ENCODE data around the gene PRRC1. TPM values are rescaled to one million over a fixed set of nuclear protein-coding genes. Genes with fewer than 3 reads are reported as not detected.

The PRRC1 gene
- total and polyA plus RNA-seq, 9 of the 15 experiments (the other 6 are each of a cell fraction or from before 2014, with no cell fraction given): 23.4 to 68.7 (median 43.9) TPM

DNA sequence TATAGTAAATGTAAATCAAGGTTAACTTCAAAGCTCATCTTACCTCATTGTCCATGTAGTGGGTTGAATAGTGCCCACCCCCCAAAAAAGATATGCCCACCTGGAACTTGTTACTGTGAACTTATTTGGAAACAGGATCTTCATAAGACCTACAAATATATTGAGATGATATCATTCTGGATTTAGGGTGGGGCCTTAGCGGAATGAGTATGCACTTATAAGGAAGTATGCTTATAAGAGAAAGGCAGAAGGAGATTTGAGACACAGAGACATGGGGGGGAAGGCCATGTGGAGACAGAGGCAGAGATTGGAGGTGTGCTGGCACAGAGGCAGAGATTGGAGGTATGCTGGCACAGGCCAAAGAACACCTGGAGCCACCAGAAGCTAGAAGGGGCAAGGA is 2.6 kb upstream of the PRRC1 start (continued):
- TF ChIP-seq, protein P1, sequence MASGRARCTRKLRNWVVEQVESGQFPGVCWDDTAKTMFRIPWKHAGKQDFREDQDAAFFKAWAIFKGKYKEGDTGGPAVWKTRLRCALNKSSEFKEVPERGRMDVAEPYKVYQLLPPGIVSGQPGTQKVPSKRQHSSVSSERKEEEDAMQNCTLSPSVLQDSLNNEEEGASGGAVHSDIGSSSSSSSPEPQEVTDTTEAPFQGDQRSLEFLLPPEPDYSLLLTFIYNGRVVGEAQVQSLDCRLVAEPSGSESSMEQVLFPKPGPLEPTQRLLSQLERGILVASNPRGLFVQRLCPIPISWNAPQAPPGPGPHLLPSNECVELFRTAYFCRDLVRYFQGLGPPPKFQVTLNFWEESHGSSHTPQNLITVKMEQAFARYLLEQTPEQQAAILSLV (tag; IDR thresholded peaks at IDR 0.05): no peak
- TF ChIP-seq ESRRA (IDR thresholded peaks at IDR 0.05; ENCODE audit: borderline replicate concordance, low read depth) (no peak), GABPB2 (CRISPR knock-in tag; conservative IDR thresholded peaks at IDR 0.05) (no peak), ZEB2 (IDR thresholded peaks at IDR 0.05) (no peak), PYGO2 (tag; IDR thresholded peaks at IDR 0.05) (no peak), SNIP1 (IDR thresholded peaks at IDR 0.05; ENCODE audit: low read depth) (no peak), CHD7 (IDR thresholded peaks at IDR 0.05; ENCODE audit: low read depth, low read length) (no peak), IRF1 (CRISPR knock-in tag; IDR thresholded peaks at IDR 0.05; ENCODE audit: borderline replicate concordance) (no peak), BRD9 (IDR thresholded peaks at IDR 0.05; ENCODE audit: low read depth, partially characterized antibody) (no peak), RUNX1 (IDR thresholded peaks at IDR 0.05; ENCODE audit: low read depth) (no peak), PML (IDR thresholded peaks at IDR 0.05; ENCODE audit: low read length) (no peak), FOXK1 (CRISPR knock-in tag; IDR thresholded peaks at IDR 0.05; ENCODE audit: borderline replicate concordance) (no peak)

Data from K562 (cell line).